Right atrium auricular region (tissue), 2 donors: Measurements from ENCODE around the gene NEK2. TPM values are rescaled to one million over a fixed set of nuclear protein-coding genes. Genes with fewer than 3 reads are reported as not detected.

Source experiments
- DNase-seq: peaks from one replicate; pipeline ENCODE4 v3.0.0-alpha.2; 2019; ENCODE audit warnings: low spot score
- H3K27ac ChIP-seq, 2 donors: fragments of 200-600 bp; sonication (generic); 1 replicate in 1 of 2; 2 replicates in 1 of 2; pipeline ENCODE4 v1.5.1; 2016 to 2019
- H3K27me3 ChIP-seq, 2 donors: fragments of 200-600 bp; sonication (generic); one replicate each; pipeline versions ENCODE4 v1.5.1 to v1.6.0; 2017 to 2019
- H3K36me3 ChIP-seq: fragments of 200-600 bp; sonication (generic); one replicate; pipeline ENCODE4 v1.5.1; 2016
- H3K4me1 ChIP-seq, 2 donors: fragments of 200-600 bp; sonication (generic); one replicate each; pipeline versions ENCODE4 v1.5.1 to v1.6.0; 2017 to 2019
- H3K4me3 ChIP-seq, 2 donors: fragments of 200-600 bp; sonication (generic); 1 replicate in 1 of 2; 2 replicates in 1 of 2; pipeline ENCODE4 v1.5.1; 2017 to 2019; ENCODE audit warnings: mild to moderate bottlenecking in 1 of 2, moderate library complexity in 1 of 2
- H3K9me3 ChIP-seq, 2 donors: fragments of 200-600 bp; sonication (generic); one replicate each; pipeline ENCODE4 v1.5.1; 2019
- total RNA-seq, 2 donors: library from RNA; depleted of rRNA; stranded (reverse); fragments of >200 nt; gene quantifications; one replicate each; pipeline ENCODE4 v1.1.0, GENCODE V29; 2016
- TF ChIP-seq, protein P1 (sequence below), 2 donors: fragments of 200-600 bp; sonication (generic); IDR thresholded peaks; one replicate each; pipeline ENCODE4 v1.5.1; 2019; ENCODE audit warnings: antibody characterized with exemption in 2 of 2

NEK2 gene
- total RNA-seq, 2 donors from 2014 or later = 2.2 TPM; not detected in 1

DNA sequence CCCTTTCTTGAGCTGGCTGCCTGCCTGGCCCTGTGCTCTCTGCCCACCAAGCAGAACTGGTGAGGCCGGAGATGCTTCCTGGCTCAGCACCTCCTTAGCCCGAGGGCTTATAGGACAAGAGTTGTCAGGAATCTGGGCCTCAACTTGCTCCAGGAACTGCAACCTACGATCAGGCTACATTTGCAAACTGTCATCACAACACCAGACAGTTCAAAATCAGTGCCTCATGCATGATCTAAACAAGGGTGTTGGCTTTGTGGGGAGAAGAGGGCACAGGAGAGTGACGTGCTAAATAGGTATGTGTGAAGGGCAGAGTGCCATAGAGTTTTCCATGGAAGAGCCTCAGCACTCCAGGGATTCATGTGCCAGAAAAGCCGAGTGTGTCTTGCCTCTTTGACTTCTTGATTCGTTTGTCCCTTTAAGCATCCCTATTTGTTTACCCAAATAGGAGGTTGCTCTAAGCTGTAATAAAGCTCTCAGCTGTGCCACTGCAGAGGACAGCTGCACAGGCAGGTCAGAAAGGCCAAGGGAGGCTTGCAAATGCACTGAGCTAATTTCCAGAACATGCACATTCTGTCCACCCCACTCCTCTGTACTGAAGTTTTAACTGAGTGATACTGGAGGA lies 30.2 kb upstream of the NEK2 start:
- TF ChIP-seq, protein P1, sequence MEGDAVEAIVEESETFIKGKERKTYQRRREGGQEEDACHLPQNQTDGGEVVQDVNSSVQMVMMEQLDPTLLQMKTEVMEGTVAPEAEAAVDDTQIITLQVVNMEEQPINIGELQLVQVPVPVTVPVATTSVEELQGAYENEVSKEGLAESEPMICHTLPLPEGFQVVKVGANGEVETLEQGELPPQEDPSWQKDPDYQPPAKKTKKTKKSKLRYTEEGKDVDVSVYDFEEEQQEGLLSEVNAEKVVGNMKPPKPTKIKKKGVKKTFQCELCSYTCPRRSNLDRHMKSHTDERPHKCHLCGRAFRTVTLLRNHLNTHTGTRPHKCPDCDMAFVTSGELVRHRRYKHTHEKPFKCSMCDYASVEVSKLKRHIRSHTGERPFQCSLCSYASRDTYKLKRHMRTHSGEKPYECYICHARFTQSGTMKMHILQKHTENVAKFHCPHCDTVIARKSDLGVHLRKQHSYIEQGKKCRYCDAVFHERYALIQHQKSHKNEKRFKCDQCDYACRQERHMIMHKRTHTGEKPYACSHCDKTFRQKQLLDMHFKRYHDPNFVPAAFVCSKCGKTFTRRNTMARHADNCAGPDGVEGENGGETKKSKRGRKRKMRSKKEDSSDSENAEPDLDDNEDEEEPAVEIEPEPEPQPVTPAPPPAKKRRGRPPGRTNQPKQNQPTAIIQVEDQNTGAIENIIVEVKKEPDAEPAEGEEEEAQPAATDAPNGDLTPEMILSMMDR (IDR thresholded peaks at IDR 0.05) = no peak

GRCh38 chr1:211704543-211704942 lies 29.1 kb upstream of the NEK2 start:
- H3K36me3 ChIP-seq = no peaks in the 10 kb centered on the region
- no peaks in the 10 kb centered on the region for H3K4me1 ChIP-seq
- no peaks in the 10 kb centered on the region for H3K9me3 ChIP-seq
- H3K4me3 ChIP-seq = no peak overlapping the region
- no peaks in the 10 kb centered on the region for H3K27me3 ChIP-seq
- no peak overlapping the region for H3K27ac ChIP-seq
- DNase-seq = no peak
- TF ChIP-seq, protein P1 (IDR thresholded peaks at IDR 0.05) = no peak

More for the DNA sequence above, 30.2 kb upstream of the NEK2 start:
- DNase-seq = no peak
- H3K27ac ChIP-seq = no peak overlapping the region
- H3K4me1 ChIP-seq = no peaks in the 10 kb centered on the region
- no peaks in the 10 kb centered on the region for H3K9me3 ChIP-seq
- H3K36me3 ChIP-seq = no peaks in the 10 kb centered on the region
- no peak overlapping the region for H3K4me3 ChIP-seq
- H3K27me3 ChIP-seq = no peaks in the 10 kb centered on the region

GRCh38 chr1:211703812-211704537 lies 28.6 kb upstream of the NEK2 start:
- H3K4me3 ChIP-seq = no peak overlapping the region
- TF ChIP-seq, protein P1 (IDR thresholded peaks at IDR 0.05) = no peak
- H3K9me3 ChIP-seq = no peaks in the 10 kb centered on the region
- no peaks in the 10 kb centered on the region for H3K36me3 ChIP-seq
- no peak for DNase-seq
- peaks cover 0 to under 1% of the 10 kb centered on the region in 2 donors for H3K4me1 ChIP-seq
- no peaks in the 10 kb centered on the region for H3K27me3 ChIP-seq
- no peak overlapping the region for H3K27ac ChIP-seq

- no peaks in the 10 kb centered on the region for H3K27me3 ChIP-seq
- H3K36me3 ChIP-seq = no peaks in the 10 kb centered on the region
- peaks cover 0 to 9% of the 10 kb centered on the region in 2 donors for H3K4me1 ChIP-seq
- no peak overlapping the region for H3K27ac ChIP-seq
- no peak overlapping the region for H3K4me3 ChIP-seq
- TF ChIP-seq, protein P1 (IDR thresholded peaks at IDR 0.05) = no peak
- H3K9me3 ChIP-seq = no peaks in the 10 kb centered on the region
- DNase-seq = no peak
Observed at GRCh38 chr1:211701733-211702132, 26.3 kb upstream of the NEK2 start.

- no peaks in the 10 kb centered on the region for H3K9me3 ChIP-seq
- H3K27me3 ChIP-seq = no peaks in the 10 kb centered on the region
- DNase-seq = no peak
- TF ChIP-seq, protein P1 (IDR thresholded peaks at IDR 0.05) = no peak
- H3K36me3 ChIP-seq = no peaks in the 10 kb centered on the region
- peaks cover 0 to 9% of the 10 kb centered on the region in 2 donors for H3K4me1 ChIP-seq
- no peak overlapping the region for H3K27ac ChIP-seq
- H3K4me3 ChIP-seq = no peak overlapping the region
Observed at GRCh38 chr1:211699059-211699458, 23.6 kb upstream of the NEK2 start.
